Small intestine (tissue), 7 donors: ENCODE measurements around the gene TRMT11. TPM values are rescaled to one million over a fixed set of nuclear protein-coding genes. Genes with fewer than 3 reads are reported as not detected.

Source experiments
- DNase-seq, 2 donors: peaks; one replicate each; pipeline versions ENCODE4 v3.0.0 to v3.0.0-alpha.2; 2013
- FAIRE-seq: peaks from 2 replicates; lab custom pipeline; 2012; peaks lifted over from hg19 to GRCh38; lab: Jason Lieb, UNC
- H3K27ac ChIP-seq, 3 donors: one replicate each; pipeline ENCODE4 v1.5.1; 2013; ENCODE audit warnings: low read length in 2 of 3, mild to moderate bottlenecking in 2 of 3, control low read depth in 1 of 3, inconsistent platforms in 1 of 3, low read depth in 1 of 3, moderate library complexity in 1 of 3
- H3K27me3 ChIP-seq, 3 donors: one replicate each; pipeline ENCODE4 v1.6.1; 2013; ENCODE audit warnings: low read length in 3 of 3, inconsistent platforms in 1 of 3; ENCODE audit not compliant: control insufficient read depth in 3 of 3, insufficient read depth in 3 of 3
- H3K36me3 ChIP-seq, 3 donors: one replicate each; pipeline ENCODE4 v1.6.1; 2013; ENCODE audit warnings: low read length in 3 of 3, inconsistent platforms in 1 of 3, low read depth in 1 of 3, mild to moderate bottlenecking in 1 of 3, moderate library complexity in 1 of 3; ENCODE audit not compliant: control insufficient read depth in 3 of 3, insufficient read depth in 2 of 3
- H3K4me1 ChIP-seq, 3 donors: one replicate each; pipeline ENCODE4 v1.6.1; 2013; ENCODE audit warnings: low read length in 2 of 3, inconsistent platforms in 1 of 3, low read depth in 1 of 3, mild to moderate bottlenecking in 1 of 3, moderate library complexity in 1 of 3; ENCODE audit not compliant: control insufficient read depth in 3 of 3, insufficient read depth in 2 of 3
- H3K4me3 ChIP-seq, 3 donors: one replicate each; pipeline ENCODE4 v1.5.1; 2013; ENCODE audit warnings: low read length in 3 of 3, control low read depth in 1 of 3, inconsistent platforms in 1 of 3, low read depth in 1 of 3, mild to moderate bottlenecking in 1 of 3, moderate library complexity in 1 of 3
- H3K9me3 ChIP-seq, 2 donors: one replicate each; pipeline ENCODE4 v1.6.1; 2013; ENCODE audit warnings: low read depth in 1 of 2, low read length in 1 of 2; ENCODE audit not compliant: control insufficient read depth in 2 of 2, insufficient read depth in 1 of 2
- WGBS, 3 donors: extraction: QIAGEN DNeasy Blood & Tissue Kit; methylation state at CpG; one replicate each; pipeline ENCODE4 v1.1.7; 2013; 5-methylcytosine and 5-hydroxymethylcytosine counted together
- polyA plus RNA-seq, 4 donors: library from polyadenylated mRNA; stranded (reverse) in 3 of 4; unstranded in 1 of 4; fragments of 200-250 nt in 3 of 4; fragments of 120-200 nt in 1 of 4; gene quantifications; one replicate each; pipeline versions ENCODE4 v1.2.1 to v1.2.3, GENCODE V29; 2013
- donor health status: healthy with polysubstance abuse.
- donor health status: control.
- donor health status: control.
- donor health status: Bipolar disorder and iron deficiency.
- donor health status: healthy.

The TRMT11 gene
- polyA plus RNA-seq, 4 donors = 11.1 to 21.3 (median 14.4) TPM

- FAIRE-seq (no peak), DNase-seq (no peak)
- Histone ChIP-seq H3K4me3 (no peak overlapping the region), H3K9me3 (no peaks in the 10 kb centered on the region), H3K36me3 (peaks cover 8 to 11% (median 10%) of the 10 kb centered on the region in 3 donors), H3K4me1 (peaks cover 0 to 3% (median 0%) of the 10 kb centered on the region in 3 donors), H3K27ac (no peak overlapping the region), H3K27me3 (no peaks in the 10 kb centered on the region)
- 67 to 87% (median 84%) methylated on average over 2 of the region's 2 CpGs for WGBS, 3 donors
Observed at GRCh38 chr6:126030045-126030444, 43.7 kb downstream of the TRMT11 start.

DNA sequence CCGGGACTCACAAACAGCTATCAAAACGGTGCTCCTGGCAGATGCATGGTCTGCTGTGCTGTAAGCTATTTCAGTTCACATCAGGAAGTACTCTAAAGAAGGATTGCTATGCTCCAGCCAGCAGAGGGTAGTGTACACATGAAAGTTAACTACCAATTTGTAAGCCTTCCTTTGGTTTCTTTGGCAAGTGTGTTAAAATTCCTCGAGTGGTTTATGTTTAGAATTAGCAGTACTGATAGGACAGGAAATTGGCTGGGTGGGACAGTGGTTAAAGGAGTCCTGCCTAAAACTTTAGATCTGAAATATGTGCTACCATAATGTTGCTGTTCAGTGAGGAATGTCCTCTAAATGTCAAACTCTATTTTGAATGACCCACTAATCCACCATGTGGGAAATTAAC is 47.4 kb downstream of the TRMT11 start:
- FAIRE-seq = no peak
- no peak overlapping the region for H3K4me3 ChIP-seq

DNA sequence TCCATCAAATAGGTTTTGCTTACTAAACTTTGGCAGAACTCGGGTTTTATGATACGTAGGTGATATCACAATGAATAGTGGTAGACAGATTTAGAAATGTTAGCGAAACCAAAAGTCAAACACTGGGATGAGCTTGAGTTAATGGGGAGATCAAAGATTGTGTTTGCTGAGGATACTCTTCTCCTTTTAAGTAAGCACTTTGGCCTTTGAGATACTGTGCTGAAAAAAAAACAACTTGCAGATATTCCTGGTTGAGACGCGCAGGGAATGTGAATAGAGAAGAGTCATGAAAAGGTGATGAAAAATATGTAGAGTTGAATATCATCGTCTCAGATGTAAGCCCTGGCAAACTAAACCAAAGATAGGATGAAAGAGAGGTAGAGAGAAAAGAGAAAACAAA is 48.3 kb downstream of the TRMT11 start:
- Histone ChIP-seq H3K36me3 (peaks cover 3 to 16% (median 9%) of the 10 kb centered on the region in 3 donors), H3K4me3 (no peak overlapping the region), H3K27me3 (no peaks in the 10 kb centered on the region), H3K9me3 (no peaks in the 10 kb centered on the region), H3K27ac (no peak overlapping the region), H3K4me1 (peaks cover 0 to 3% (median 3%) of the 10 kb centered on the region in 3 donors)
- WGBS, 3 donors = 86 to 95% (median 89%) methylated on average over 6 of the region's 6 CpGs
- DNase-seq (peak in 1 of 2 donors; percentile 40), FAIRE-seq (no peak)

More for the DNA sequence above, 47.4 kb downstream of the TRMT11 start:
- no peak overlapping the region for H3K27ac ChIP-seq
- peaks cover 3 to 13% (median 7%) of the 10 kb centered on the region in 3 donors for H3K36me3 ChIP-seq
- no peaks in the 10 kb centered on the region for H3K27me3 ChIP-seq
- WGBS, 3 donors = 9 to 23% (median 13%) methylated on average over 3 of the region's 3 CpGs
- peaks cover 0 to 3% (median 3%) of the 10 kb centered on the region in 3 donors for H3K4me1 ChIP-seq
- no peaks in the 10 kb centered on the region for H3K9me3 ChIP-seq
- DNase-seq = peak; percentile 52 to 70

GRCh38 chr6:126035764-126036163 is 49.4 kb downstream of the TRMT11 start:
- H3K36me3 ChIP-seq = peaks cover 3 to 18% (median 7%) of the 10 kb centered on the region in 3 donors
- whole genome bisulfite sequencing, 3 donors = 94 to 97% (median 96%) methylated on average over 2 of the region's 2 CpGs
- no peak overlapping the region for H3K4me3 ChIP-seq
- no peaks in the 10 kb centered on the region for H3K27me3 ChIP-seq
- no peaks in the 10 kb centered on the region for H3K9me3 ChIP-seq
- H3K27ac ChIP-seq = no peak overlapping the region
- FAIRE-seq = no peak
- no peak for DNase-seq
- H3K4me1 ChIP-seq = peaks cover 0 to 3% (median 3%) of the 10 kb centered on the region in 3 donors

GRCh38 chr6:126038234-126038633 is 51.9 kb downstream of the TRMT11 start:
- H3K4me1 ChIP-seq = peaks cover 0 to 7% (median 3%) of the 10 kb centered on the region in 3 donors
- H3K27ac ChIP-seq = no peak overlapping the region
- FAIRE-seq (no peak), DNase-seq (no peak)
- no peaks in the 10 kb centered on the region for H3K9me3 ChIP-seq
- no peaks in the 10 kb centered on the region for H3K27me3 ChIP-seq
- no peak overlapping the region for H3K4me3 ChIP-seq
- peaks cover 2 to 9% (median 3%) of the 10 kb centered on the region in 3 donors for H3K36me3 ChIP-seq

DNA sequence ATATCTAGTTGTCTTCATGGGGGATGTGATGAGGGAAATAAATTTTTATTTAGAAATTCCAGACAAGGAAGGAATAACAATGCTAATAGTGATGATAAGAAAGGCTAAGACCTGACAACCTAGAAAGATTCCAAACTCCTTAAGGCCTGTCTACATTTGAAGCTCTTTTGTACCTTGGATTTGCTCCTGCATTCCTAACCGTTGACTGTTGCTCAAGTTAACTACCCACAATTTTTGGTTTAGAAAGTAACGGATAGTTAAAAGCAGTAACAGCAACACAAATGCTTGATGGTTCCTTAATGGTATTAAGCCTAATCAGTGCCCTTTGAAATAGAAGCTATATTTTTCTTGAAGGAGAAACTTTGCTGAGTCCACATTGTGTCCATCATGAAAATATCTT is 52.9 kb downstream of the TRMT11 start:
- WGBS, 3 donors = 90 to 96% (median 92%) methylated on average over 2 of the region's 2 CpGs
- FAIRE-seq = no peak
- no peaks in the 10 kb centered on the region for H3K27me3 ChIP-seq

DNA sequence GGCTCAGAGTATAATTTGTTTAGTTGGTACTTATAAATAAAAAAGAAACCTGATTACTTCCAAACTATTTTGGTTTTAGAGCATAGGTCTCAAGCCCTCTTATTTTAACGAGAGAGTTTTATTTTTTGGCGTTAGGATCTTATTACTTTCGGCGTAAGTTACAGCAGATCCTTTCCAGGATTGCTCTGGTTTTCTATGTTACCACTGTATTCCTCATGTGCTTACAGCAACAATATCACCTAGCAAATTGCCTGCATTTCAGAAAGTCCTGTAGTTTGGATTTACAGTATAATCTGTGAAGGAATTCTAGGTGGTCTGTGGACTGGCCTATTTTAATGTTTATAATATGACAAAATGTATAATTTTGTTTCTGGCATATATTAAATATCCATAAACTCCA is 54.1 kb downstream of the TRMT11 start:
- no peaks in the 10 kb centered on the region for H3K27me3 ChIP-seq
- H3K27ac ChIP-seq = peak overlapping the region in 1 of 3 donors; percentile 81
- DNase-seq = no peak
- peaks cover 0 to 3% of the 10 kb centered on the region in 2 donors for H3K9me3 ChIP-seq
- peaks cover 2 to 9% (median 3%) of the 10 kb centered on the region in 3 donors for H3K36me3 ChIP-seq
- H3K4me1 ChIP-seq = peaks cover 0 to 4% (median under 1%) of the 10 kb centered on the region in 3 donors
- no peak overlapping the region for H3K4me3 ChIP-seq
- 79 to 91% (median 90%) methylated on average over 4 of the region's 4 CpGs for WGBS, 3 donors
- no peak for FAIRE-seq

More for the DNA sequence above, 52.9 kb downstream of the TRMT11 start:
- Histone ChIP-seq H3K36me3 (peaks cover 2 to 9% (median 3%) of the 10 kb centered on the region in 3 donors), H3K4me1 (peaks cover 0 to 4% (median 3%) of the 10 kb centered on the region in 3 donors), H3K9me3 (no peaks in the 10 kb centered on the region), H3K27ac (no peak overlapping the region), H3K4me3 (no peak overlapping the region)
- DNase-seq = no peak

DNA sequence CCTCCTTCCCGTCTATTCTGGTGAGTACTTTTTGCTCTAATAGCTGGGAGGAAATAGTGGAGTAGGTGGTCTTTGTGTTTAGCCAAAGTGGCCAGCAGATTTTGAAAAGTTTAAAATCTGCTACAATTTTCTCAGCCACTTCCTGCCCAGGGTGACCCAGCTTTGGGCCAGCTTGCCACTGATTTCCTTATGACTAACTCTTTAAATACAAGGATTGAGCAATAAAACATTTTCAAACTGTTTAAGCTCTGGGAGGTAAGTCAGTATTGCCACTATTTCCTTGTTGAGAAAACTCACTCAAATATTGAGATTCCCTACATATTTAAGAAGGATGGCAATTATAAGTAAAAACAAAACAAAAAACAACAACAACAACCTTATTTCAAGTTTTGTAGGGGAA is 54.5 kb downstream of the TRMT11 start:
- peaks cover 0 to 3% of the 10 kb centered on the region in 2 donors for H3K9me3 ChIP-seq
- no peak overlapping the region for H3K4me3 ChIP-seq
- H3K27ac ChIP-seq = peak overlapping the region in 1 of 3 donors; percentile 81
- H3K27me3 ChIP-seq = no peaks in the 10 kb centered on the region
- H3K4me1 ChIP-seq = peaks cover 0 to 4% (median 0%) of the 10 kb centered on the region in 3 donors
- WGBS, 3 donors = 38 to 65% (median 64%) methylated on average over 1 of the region's 1 CpG
- DNase-seq (peak; percentile 39 to 44), FAIRE-seq (no peak)
- H3K36me3 ChIP-seq = peaks cover 2 to 10% (median 2%) of the 10 kb centered on the region in 3 donors

DNA sequence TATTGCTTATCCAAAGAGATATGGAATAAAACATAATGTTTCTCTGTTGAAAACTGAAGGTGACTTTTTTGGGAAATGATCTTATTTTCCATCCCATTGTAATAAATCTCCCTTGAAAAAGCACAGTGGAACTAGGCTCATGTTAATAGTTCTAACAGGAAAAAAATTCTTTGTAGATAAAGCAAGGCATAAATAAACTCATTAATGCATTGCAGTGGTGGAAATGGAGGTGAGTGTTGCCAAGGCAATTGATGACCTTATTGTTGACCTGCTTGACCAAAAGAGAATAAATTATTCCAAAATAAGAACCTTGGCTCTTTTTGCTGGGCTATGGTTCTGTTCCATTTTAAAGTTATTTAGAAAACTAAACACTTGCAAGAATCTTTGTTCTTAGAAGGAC is 55.2 kb downstream of the TRMT11 start:
- Histone ChIP-seq H3K36me3 (peaks cover 0 to 14% (median 2%) of the 10 kb centered on the region in 3 donors), H3K27me3 (no peaks in the 10 kb centered on the region), H3K4me1 (peaks cover 0 to 4% (median 0%) of the 10 kb centered on the region in 3 donors), H3K9me3 (peaks cover 0 to 3% of the 10 kb centered on the region in 2 donors), H3K27ac (no peak overlapping the region), H3K4me3 (no peak overlapping the region)
- no peak for DNase-seq
- no peak for FAIRE-seq
